Measurements from ENCODE around the gene NEU4. TPM values are rescaled to one million over a fixed set of nuclear protein-coding genes. Genes with fewer than 3 reads are reported as not detected.

Gene NEU4
- total RNA-seq, 1 experiment from 2014 or later = not detected

DNA sequence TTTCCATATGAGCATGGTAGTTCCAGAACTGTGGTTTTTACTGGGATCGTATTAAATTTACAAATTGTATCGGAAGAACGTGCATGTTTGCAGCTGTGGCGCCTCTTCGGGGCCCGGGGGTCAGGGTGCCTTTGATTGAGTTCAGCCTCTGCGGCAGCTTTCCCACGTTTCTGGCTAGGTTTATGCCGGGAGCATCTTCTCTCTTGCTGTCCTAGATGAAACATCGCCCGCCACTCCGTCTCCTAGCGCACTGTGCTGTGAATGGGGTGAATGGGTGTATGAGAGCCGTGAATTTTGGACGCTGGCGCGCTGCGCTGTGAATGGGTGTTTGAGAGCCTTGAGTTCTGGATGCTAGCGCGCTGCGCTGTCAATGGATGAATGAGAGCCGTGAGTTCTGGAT, 37.4 kb downstream of the NEU4 start:
- DNase-seq (ENCODE audit: low read depth in 1 of 2, low spot score in 2 of 2) = no peak
- Histone ChIP-seq H3K36me3 (no peaks in the 10 kb centered on the region), H3K27me3 (replicated peaks) (peaks cover 13% of the 10 kb centered on the region), H3K27ac (no peak overlapping the region), H3K9me3 (replicated peaks) (no peaks in the 10 kb centered on the region), H3K4me3 (no peak overlapping the region), H3K4me1 (replicated peaks) (no peaks in the 10 kb centered on the region; the same call in 1 of the 2 replicates)

DNA sequence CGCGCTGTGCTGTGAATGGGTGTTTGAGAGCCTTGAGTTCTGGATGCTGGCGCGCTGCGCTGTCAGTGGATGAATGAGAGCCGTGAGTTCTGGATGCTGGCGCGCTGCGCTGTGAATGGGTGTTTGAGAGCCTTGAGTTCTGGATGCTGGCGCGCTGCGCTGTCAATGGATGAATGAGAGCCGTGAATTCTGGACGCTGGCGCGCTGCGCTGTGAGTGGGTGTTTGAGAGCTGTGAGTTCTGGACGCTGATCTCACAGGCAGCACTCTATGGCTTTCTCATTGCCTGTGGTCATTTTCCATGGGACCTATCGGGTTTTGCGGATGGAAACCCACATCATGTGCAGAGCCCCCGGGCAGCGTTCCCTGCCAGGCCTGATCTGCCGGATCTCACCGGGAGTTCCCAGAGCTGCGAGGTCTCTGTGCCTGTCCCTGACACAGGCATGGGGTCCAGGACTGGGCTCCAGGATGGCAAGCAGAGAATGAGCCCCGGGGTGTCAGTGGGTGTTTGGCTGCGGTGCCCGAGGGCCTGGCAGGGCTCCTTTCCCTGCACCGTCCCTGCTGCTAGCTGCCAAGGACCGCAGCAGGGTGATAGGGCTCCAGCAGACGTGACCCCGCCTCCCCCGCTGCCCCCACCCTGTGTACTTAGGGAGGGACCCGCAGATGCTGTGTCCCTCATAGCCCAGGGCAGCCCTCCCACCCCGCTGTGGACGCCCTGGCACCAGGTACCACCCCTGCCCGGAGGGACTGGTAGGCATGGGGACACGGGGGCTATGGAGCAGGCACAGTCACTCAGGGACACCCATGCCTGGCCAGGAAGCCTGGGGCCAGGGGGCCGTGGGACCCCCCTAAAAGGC, 40.0 kb downstream of the NEU4 start:
- Histone ChIP-seq H3K4me1 (replicated peaks) (peaks cover 8% of the 10 kb centered on the region), H3K4me3 (no peak overlapping the region), H3K36me3 (no peaks in the 10 kb centered on the region), H3K27me3 (replicated peaks) (peaks cover 8% of the 10 kb centered on the region), H3K27ac (no peak overlapping the region), H3K9me3 (replicated peaks) (no peaks in the 10 kb centered on the region)
- DNase-seq (ENCODE audit: low read depth in 1 of 2, low spot score in 2 of 2) = peak in 1 of 2 experiments; percentile 39

DNA sequence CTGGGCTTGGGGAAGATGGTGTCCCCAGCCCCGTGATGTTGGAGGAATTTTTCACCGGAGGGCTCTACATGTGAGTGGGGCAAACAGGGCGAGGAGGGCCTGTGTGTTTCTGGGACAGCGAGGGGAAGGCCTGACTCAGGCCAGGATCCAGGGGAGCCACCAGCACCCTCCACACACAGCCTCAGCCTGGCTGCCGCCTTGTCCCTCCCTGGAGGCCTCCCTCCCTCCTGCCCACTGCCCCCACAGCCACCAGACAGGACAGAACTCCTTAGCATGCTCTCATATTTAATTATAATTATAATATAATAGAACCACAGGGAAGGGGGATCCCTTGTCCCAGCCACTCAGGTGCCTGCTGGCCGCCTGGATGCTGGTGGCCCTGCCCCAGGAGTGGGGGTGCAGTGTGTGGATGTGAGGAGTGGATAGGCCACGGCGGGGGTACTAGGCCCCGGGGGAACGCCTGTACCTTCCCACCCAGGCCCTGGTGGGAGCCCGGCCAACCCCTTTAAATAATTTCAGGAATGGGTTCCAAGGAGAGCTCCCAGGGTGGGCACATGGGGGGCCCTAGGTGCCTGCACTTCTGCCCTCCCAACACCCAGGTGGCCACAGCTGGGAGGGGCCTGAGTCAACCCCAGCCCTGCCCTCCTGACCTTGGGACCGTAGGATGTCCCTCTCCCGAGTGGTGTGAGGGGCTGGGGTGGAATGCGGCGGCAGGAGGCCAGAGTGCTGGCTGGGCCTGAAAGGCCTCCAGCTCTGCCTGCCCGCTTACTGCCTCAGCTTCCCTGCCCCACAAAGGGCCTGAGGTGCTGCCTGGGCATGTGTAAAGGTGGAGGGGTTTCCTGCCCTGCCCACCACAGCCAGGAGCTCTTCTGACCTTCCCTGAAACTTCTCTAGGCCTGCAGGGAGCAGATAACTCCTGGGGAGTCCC, 40.9 kb downstream of the NEU4 start:
- DNase-seq (ENCODE audit: low read depth in 1 of 2, low spot score in 2 of 2) = peak in 1 of 2 experiments; percentile 39
- no peaks in the 10 kb centered on the region for H3K36me3 ChIP-seq
- no peak overlapping the region for H3K4me3 ChIP-seq

DNA sequence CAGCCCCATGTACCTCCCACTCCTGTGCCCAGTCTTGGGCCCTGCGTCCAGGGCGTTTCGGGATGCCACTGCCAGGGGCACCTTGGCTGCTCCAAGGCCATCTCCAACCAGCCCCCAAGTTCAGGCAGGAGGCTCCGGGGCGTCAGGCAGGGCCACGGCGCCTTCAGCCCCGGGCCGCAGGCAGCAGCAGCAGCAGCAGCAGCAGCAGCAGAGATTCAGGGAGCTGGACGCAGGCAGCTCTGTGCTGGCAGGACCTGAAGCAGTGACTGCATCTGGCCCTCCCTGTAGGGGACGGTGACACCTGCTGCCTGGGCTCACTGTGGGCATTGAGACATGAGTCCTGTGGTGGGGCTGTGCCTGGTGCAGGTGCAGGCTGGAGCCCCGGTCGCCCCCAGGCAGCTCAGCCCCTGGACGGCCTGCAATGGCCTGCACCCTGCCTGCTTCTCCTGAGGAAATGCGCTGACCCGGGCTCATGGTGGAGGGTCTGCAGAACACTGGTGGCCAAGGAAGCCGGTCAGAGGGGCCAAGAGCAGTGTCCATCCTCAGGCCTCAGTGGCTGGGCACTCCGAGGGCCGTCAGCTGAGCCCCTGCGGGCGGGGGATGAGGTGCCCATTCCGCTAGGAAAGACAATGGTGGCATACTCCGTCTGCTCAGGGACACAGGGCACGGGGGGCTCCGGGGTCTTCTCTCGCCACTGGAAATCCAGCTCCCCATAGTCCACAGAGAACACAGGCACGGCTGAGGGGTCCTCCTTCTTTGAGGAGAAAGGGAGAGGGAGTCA, 41.7 kb downstream of the NEU4 start:
- DNase-seq (ENCODE audit: low read depth in 1 of 2, low spot score in 2 of 2) = peak in 1 of 2 experiments; percentile 37
- no peaks in the 10 kb centered on the region for H3K36me3 ChIP-seq
- H3K27ac ChIP-seq = no peak overlapping the region
- no peaks in the 10 kb centered on the region for H3K9me3 ChIP-seq (replicated peaks)
- H3K4me1 ChIP-seq (replicated peaks) = peaks cover 17% of the 10 kb centered on the region
- H3K27me3 ChIP-seq (replicated peaks) = 0 out of 2 replicates have a peak, but pooled peaks cover 3% of the 10 kb centered on the region
- no peak overlapping the region for H3K4me3 ChIP-seq

More for the DNA sequence above, 40.9 kb downstream of the NEU4 start:
- H3K9me3 ChIP-seq (replicated peaks) = no peaks in the 10 kb centered on the region
- peaks cover 5% of the 10 kb centered on the region for H3K27me3 ChIP-seq (replicated peaks)
- no peak overlapping the region for H3K27ac ChIP-seq
- H3K4me1 ChIP-seq (replicated peaks) = peaks cover 17% of the 10 kb centered on the region

DNA sequence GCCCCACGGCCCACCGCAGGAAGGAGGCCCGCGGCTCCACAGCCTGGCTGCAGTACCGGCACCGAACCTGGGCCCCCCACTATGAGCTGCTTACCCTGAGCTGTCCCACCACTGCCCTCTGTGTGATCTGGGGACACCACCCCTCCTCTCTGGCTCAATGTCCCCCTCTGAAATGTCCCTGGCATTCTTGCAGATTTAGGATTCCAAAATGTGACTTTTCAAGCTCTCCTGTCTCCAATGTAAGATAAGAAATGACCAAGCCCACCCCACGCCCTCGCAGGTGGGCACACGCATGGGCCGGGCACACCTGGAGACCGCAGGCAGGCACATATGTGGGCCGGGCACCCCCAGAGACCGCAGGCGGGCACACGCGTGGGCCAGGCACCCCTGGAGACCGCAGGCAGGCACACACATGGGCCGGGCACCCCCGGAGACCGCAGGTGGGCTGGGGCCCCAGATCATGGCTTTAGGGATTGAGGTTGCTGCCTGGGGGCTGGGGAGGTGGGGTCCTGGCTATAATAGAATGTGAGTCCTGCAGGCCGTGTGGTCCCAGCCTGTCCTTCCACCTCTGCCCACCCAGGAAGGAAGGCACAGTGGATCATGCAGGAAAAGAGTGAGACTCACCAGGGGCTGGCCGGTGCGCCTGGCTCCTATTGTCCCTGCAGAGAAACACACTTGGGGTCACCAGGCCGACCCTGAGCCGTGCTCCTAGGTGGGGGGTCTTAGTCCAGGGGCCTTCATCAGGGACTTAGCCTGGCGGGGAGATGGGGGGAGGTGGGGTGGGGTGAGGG, 42.5 kb downstream of the NEU4 start:
- no peak overlapping the region for H3K4me3 ChIP-seq
- no peaks in the 10 kb centered on the region for H3K27me3 ChIP-seq (replicated peaks)
- peak in 1 of 2 experiments; percentile 41 for DNase-seq (ENCODE audit: low read depth in 1 of 2, low spot score in 2 of 2)
- H3K27ac ChIP-seq = no peak overlapping the region
- H3K36me3 ChIP-seq = no peaks in the 10 kb centered on the region
- H3K9me3 ChIP-seq (replicated peaks) = no peaks in the 10 kb centered on the region
- H3K4me1 ChIP-seq (replicated peaks) = peaks cover 17% of the 10 kb centered on the region

DNA sequence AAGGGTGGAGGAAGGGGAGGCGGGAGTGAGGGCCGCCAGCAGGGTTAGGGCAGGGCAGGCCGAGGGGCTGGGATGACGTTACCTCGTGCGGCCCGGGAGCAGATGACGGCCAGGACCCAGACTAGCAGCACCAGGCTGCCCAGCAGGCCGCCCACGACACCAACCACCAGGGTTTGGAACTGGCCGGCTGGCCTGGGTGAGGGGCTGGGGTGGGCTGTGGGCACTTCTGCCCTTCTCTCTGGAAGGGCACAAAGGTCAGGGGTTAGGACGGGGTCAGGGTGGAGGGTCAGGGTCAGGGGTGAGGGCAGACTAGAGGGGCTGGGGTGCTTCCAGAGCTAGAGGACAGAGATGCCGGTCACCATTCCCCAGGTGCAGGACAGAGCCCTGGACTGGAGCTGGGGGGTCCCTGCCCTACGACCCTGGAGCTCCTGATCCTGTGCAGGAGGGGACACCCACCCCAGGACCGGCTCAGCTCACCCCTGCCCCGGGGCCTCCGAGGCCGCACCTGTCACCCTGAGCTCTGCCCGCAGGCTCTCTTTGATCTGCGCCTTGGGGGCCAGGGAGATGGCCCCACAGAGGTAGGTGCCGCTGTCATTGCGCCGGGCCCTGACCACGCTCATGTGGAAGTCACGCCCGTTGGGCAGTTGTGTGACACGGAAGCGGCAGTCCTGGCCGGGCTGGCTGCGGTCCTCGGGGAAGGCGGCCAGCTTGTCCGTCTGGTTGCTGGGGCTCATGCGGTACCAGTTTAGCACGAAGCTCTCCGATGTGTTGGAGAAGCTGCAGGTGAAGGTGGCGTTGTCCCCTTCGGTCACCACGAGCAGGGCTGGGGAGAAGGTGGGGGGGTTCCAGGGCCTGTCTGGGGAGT, 43.4 kb downstream of the NEU4 start:
- H3K27me3 ChIP-seq (replicated peaks) = no peaks in the 10 kb centered on the region
- DNase-seq (ENCODE audit: low read depth in 1 of 2, low spot score in 2 of 2) = peak in 1 of 2 experiments; percentile 44
- no peaks in the 10 kb centered on the region for H3K9me3 ChIP-seq (replicated peaks)
- H3K36me3 ChIP-seq = no peaks in the 10 kb centered on the region
- H3K4me1 ChIP-seq (replicated peaks) = peaks cover 17% of the 10 kb centered on the region
- no peak overlapping the region for H3K4me3 ChIP-seq
- no peak overlapping the region for H3K27ac ChIP-seq

DNA sequence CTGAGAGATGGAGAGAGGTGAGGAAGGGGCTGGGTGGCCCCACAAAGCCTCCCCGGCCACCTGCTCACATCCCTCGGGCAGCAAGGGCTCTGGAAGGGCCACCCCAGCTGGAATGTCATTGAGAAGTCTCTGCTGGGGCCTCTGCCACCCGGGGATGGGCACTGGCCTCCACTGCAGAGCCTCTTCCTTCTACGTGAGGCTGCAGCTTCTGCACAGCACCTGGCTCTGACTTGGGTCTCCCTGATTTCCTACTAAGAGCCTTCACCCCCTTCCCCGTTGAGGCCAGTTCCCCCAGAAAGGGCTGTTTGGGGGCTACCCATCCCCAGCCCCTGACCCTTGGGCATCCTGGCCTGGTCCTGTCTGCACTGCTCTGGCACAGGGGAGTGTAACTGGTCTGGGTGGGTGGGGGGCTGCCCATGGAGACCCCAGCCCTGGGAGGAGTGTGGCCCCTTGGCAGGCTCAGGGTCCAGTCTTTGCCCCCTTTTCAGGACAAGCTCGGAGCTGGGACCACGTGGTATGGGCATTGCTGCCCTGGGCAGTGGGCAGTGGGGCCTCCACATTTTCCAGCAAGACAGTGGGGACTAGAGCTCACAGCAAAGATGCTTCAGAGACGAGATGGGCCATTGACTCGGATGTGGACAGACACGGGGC, 44.1 kb downstream of the NEU4 start:
- H3K27ac ChIP-seq = no peak overlapping the region
- H3K9me3 ChIP-seq (replicated peaks) = no peaks in the 10 kb centered on the region
- H3K4me1 ChIP-seq (replicated peaks) = peaks cover 17% of the 10 kb centered on the region
- H3K36me3 ChIP-seq = no peaks in the 10 kb centered on the region
- H3K4me3 ChIP-seq = no peak overlapping the region
- peak in 1 of 2 experiments; percentile 41 for DNase-seq (ENCODE audit: low read depth in 1 of 2, low spot score in 2 of 2)
- H3K27me3 ChIP-seq (replicated peaks) = no peaks in the 10 kb centered on the region

DNA sequence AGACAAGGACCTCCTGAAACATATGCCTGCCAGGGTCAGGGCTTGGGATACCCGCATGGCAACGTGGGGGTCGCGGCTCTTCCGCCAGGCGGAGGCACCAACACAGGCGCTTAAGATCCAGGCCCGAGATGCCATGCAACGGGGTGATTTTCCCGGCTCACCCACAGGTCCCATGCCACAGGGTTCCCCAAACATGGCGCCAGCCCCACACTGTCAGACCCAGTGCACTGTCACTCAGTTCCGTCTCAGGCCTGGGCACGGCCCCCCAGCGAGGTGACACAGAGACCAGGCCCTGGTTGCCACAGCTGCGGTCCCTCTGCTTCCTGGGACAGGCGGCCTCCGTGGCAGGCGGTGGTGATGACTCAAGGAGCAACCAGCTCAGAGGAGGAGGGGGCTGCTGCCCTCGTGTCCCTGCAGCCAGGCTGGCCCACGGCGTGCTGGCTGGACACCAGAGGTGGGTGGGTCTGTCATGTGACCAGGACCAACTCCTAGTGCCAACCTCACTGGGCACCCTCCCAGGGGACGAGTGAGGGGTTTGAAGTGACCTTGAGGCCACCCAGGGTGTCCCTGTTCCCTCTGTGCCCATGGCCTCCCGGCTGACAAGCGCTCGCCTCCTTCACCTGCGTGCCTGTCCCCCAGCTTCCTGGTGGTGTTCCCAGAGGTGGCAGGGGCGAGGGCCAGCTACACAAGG, 44.8 kb downstream of the NEU4 start:
- DNase-seq (ENCODE audit: low read depth in 1 of 2, low spot score in 2 of 2) = peak; percentile 48 to 79

DNA sequence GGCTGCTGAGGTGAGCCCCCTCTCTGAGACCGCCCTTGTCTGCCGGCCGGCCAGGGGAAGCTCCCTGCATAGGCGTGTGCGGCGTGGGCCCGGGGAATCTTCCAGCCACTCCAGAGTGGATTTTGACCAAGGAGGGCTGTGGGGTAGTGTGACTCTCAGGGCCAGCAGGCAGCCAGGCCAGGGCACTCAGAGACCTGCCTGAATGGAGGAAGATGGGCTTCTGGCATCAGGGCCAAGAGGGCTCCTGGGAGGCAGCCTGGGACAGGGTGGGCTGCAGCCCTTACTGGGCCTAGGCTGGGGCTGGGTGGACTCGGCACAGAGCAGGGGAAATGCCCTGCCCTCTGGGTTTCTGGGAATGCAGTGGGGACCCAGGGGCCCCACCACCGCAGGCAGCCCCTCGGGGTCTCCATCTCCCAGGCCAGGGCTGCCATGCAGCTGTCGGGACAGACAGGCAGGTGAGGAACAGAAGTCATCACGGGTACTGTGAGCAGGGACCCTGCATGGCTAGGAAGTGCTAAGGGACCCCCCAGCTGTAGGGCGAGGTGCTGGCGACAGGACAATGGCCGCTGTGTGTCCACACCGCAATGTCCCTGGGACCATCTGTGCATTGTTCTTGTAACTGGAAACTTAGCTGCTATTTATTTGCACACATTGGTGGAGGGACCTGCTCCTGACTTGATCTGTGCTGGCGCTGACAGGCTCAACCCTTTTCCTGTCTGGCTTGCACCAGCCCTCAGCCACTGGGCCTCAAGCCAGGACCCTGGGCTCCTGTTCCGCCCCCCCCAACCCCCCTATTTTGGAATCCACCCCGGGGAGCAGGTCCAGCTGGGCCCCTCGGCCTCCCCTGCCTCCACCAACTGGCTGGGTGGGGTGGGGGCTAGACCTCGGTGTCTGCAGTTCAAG, 45.6 kb downstream of the NEU4 start:
- DNase-seq (ENCODE audit: low read depth in 1 of 2, low spot score in 2 of 2) = no peak
- Histone ChIP-seq H3K27me3 (replicated peaks) (no peaks in the 10 kb centered on the region), H3K4me1 (replicated peaks) (peaks cover 21% of the 10 kb centered on the region), H3K4me3 (no peak overlapping the region), H3K9me3 (replicated peaks) (no peaks in the 10 kb centered on the region), H3K27ac (no peak overlapping the region), H3K36me3 (no peaks in the 10 kb centered on the region)

More for the DNA sequence above, 44.8 kb downstream of the NEU4 start:
- Histone ChIP-seq H3K27me3 (replicated peaks) (no peaks in the 10 kb centered on the region), H3K4me1 (replicated peaks) (peaks cover 17% of the 10 kb centered on the region), H3K36me3 (no peaks in the 10 kb centered on the region), H3K9me3 (replicated peaks) (no peaks in the 10 kb centered on the region), H3K4me3 (no peak overlapping the region), H3K27ac (no peak overlapping the region)

DNA sequence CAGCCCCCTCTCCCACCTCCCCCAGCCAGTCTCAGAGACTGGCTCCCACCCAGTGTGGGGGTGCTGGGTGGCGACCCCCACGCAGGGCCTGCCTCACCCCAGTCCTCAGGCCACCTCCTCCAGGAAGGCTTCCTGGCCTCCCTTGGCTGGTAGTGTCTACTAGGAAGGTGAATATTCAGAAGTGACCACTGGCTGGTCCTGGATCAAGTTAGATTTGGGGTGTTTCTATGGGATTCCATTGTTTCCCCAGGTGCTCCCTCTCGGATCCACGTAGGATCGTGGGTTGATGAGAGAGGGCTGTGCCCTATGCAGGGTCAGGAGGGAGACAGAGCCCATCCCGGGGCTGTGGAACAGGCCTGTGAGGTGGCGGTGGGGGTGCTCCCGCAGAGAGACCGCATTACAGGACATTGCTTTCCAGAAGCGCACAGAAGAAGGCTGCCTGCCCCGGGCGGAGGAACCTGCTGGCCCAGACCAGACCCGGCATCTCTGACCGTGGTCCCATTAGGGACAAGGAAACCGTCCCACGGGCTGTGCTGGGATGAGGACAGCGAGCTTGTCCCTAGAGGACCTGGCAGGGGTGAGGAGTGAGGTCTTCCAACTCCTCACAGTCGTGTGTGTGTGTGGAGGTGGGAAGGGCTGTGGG, 46.4 kb downstream of the NEU4 start:
- Histone ChIP-seq H3K9me3 (replicated peaks) (no peaks in the 10 kb centered on the region), H3K4me1 (replicated peaks) (peaks cover 26% of the 10 kb centered on the region), H3K27ac (no peak overlapping the region), H3K4me3 (no peak overlapping the region), H3K36me3 (no peaks in the 10 kb centered on the region), H3K27me3 (replicated peaks) (no peaks in the 10 kb centered on the region)
- no peak for DNase-seq (ENCODE audit: low read depth in 1 of 2, low spot score in 2 of 2)

All from SJSA1 (cell line).